GM20000 (cell line): ENCODE measurements around the gene MICU2.

Experiments used
- DNase-seq: peaks from one replicate; pipeline ENCODE4 v3.0.0; 2012; ENCODE audit warnings: low spot score
- CTCF ChIP-seq: IDR thresholded peaks from 2 replicates; pipeline ENCODE4 v1.5.1; 2012; ENCODE audit warnings: mild to moderate bottlenecking, control low read depth; ENCODE audit errors: extremely low read depth, missing control alignments

The MICU2 gene

GRCh38 chr13:21542563-21542962 lies 61.4 kb downstream of the MICU2 start:
- DNase-seq = no peak
- no peak for TF ChIP-seq CTCF

GRCh38 chr13:21541980-21542379 lies 62.0 kb downstream of the MICU2 start:
- no peak for DNase-seq
- TF ChIP-seq CTCF = no peak

GRCh38 chr13:21541271-21541670 lies 62.7 kb downstream of the MICU2 start:
- DNase-seq = no peak
- TF ChIP-seq CTCF = no peak

- no peak for TF ChIP-seq CTCF
- no peak for DNase-seq
Measured at GRCh38 chr13:21539687-21540086, 64.3 kb downstream of the MICU2 start.

GRCh38 chr13:21538753-21539152 lies 65.2 kb downstream of the MICU2 start:
- TF ChIP-seq CTCF = no peak
- DNase-seq = no peak

- no peak for DNase-seq
- no peak for TF ChIP-seq CTCF
Measured at GRCh38 chr13:21538280-21538679, 65.7 kb downstream of the MICU2 start.

GRCh38 chr13:21537105-21537504 lies 66.9 kb downstream of the MICU2 start:
- DNase-seq = no peak
- TF ChIP-seq CTCF = no peak
